ENCODE results near the gene ZBTB20. TPM values are rescaled to one million over a fixed set of nuclear protein-coding genes. Genes with fewer than 3 reads are reported as not detected.

ZBTB20 gene
- total and polyA plus RNA-seq, 9 donors: 4.3 to 160 (median 107) TPM

DNA sequence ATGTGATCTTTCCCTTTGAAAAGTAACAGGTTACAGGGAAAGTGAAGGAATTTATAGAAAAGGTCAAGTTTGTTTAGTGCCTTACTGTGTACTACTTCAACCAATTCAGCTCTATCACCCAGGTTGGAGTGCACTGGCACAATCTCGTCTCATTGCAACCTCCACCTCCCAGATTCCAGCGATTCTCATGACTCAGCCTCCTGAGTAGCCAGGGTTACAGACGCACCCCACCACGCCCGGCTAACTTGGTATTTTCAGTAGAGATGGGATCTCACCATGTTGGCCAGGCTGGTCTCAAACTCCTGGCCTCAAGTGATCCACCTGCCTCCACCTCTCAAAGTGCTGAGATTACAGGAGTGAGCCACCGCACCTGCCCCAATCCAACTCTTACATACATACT is 279.7 kb downstream of the ZBTB20 start:
- no peak overlapping the region for H3K27ac ChIP-seq

DNA sequence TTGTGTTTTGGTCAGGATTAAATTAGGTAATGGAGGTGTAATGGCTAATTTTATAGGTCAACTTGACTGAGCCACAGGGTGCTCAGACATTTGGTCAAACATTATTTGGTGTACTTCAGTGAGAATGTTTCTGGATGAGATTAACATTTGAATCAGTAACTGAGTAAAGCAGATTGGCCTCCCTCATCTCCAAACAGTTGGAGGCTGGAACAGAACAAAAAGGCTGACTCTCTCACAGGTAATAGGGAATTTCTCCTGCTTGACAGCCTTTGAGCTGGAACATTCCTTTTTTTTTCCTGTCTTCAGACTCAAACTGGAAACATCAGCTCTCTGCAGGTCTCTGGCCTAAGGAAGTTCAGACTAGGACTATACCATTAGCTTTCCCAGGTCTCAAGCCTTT is 280.7 kb downstream of the ZBTB20 start:
- no peaks in the 10 kb centered on the region for H3K9me3 ChIP-seq
- no peaks in the 10 kb centered on the region for H3K36me3 ChIP-seq
- intact Hi-C loops (cut with DNase I): no loop called here
- H3K4me1 ChIP-seq (ENCODE audit: insufficient read depth): peaks cover 7% of the 10 kb centered on the region
- TF ChIP-seq, protein P1, sequence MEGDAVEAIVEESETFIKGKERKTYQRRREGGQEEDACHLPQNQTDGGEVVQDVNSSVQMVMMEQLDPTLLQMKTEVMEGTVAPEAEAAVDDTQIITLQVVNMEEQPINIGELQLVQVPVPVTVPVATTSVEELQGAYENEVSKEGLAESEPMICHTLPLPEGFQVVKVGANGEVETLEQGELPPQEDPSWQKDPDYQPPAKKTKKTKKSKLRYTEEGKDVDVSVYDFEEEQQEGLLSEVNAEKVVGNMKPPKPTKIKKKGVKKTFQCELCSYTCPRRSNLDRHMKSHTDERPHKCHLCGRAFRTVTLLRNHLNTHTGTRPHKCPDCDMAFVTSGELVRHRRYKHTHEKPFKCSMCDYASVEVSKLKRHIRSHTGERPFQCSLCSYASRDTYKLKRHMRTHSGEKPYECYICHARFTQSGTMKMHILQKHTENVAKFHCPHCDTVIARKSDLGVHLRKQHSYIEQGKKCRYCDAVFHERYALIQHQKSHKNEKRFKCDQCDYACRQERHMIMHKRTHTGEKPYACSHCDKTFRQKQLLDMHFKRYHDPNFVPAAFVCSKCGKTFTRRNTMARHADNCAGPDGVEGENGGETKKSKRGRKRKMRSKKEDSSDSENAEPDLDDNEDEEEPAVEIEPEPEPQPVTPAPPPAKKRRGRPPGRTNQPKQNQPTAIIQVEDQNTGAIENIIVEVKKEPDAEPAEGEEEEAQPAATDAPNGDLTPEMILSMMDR (IDR thresholded peaks at IDR 0.05): no peak
- TF ChIP-seq EP300 (IDR thresholded peaks at IDR 0.05) (no peak), POLR2A (IDR thresholded peaks at IDR 0.05) (no peak)
- H3K27ac ChIP-seq: no peak overlapping the region
- no peak overlapping the region for H3K4me3 ChIP-seq
- DNase-seq: no peak
- H3K27me3 ChIP-seq: no peaks in the 10 kb centered on the region

More for the DNA sequence above, 279.7 kb downstream of the ZBTB20 start:
- intact Hi-C loops (cut with DNase I): no loop called here
- Histone ChIP-seq H3K36me3 (no peaks in the 10 kb centered on the region), H3K4me3 (no peak overlapping the region), H3K4me1 (ENCODE audit: insufficient read depth) (peaks cover 7% of the 10 kb centered on the region), H3K27me3 (no peaks in the 10 kb centered on the region), H3K9me3 (no peaks in the 10 kb centered on the region)
- 87 to 96% (median 96%) methylated on average over 6 of the region's 6 CpGs for WGBS, 3 donors
- DNase-seq: no peak
- TF ChIP-seq EP300 (IDR thresholded peaks at IDR 0.05) (no peak), POLR2A (IDR thresholded peaks at IDR 0.05) (no peak)
- TF ChIP-seq, protein P1 (IDR thresholded peaks at IDR 0.05): no peak

DNA sequence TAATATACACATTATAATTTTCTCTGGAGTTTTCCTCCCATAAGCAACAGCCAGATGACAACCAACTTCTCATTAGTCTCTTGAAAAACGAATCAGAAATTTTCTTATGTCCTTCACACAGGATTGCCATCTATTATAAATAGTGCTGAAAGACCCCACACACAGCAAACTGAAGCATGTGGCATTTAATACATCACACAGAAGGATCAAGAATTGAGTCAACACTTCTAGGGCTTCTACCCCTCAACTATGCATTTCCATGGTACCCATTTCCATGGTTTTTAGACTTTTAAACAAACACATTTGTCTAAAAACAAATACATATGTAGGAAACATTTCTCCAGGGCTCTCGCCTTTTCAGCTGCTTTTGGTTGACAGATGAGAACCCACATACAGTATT is 282.1 kb downstream of the ZBTB20 start:
- H3K27ac ChIP-seq: no peak overlapping the region
- 83 to 93% (median 93%) methylated on average over 2 of the region's 2 CpGs for WGBS, 3 donors

DNA sequence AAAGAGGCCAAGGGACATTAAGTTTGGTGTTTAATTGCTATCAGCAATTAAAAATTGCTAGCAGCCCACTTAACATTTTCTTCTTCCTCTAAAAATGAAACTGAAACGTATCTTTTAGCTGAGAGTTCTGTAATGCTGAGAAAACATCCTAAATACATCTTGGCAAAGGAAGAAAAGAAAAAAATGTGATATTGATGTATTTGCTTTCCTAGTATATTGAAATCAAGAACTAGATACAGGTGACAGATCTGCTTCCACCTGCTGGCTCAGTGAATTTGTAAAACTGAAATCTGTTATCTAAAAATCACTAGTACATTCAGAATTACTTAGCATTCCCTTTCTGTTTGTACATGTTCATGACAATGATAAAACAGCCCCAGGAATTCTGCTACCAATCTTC is 283.2 kb downstream of the ZBTB20 start:
- WGBS, 3 donors: 2 to 5% (median 2%) methylated on average over 1 of the region's 1 CpG
- Histone ChIP-seq H3K27ac (no peak overlapping the region), H3K4me3 (peak overlapping the region; percentile 1), H3K36me3 (no peaks in the 10 kb centered on the region), H3K9me3 (no peaks in the 10 kb centered on the region), H3K4me1 (ENCODE audit: insufficient read depth) (peaks cover 7% of the 10 kb centered on the region), H3K27me3 (no peaks in the 10 kb centered on the region)
- intact Hi-C loops (cut with DNase I): no loop called here
- TF ChIP-seq, protein P1 (IDR thresholded peaks at IDR 0.05): no peak
- no peak for TF ChIP-seq POLR2A (IDR thresholded peaks at IDR 0.05)
- no peak for TF ChIP-seq EP300 (IDR thresholded peaks at IDR 0.05)
- DNase-seq: no peak

More for the DNA sequence above, 282.1 kb downstream of the ZBTB20 start:
- Histone ChIP-seq H3K4me3 (no peak overlapping the region), H3K27me3 (no peaks in the 10 kb centered on the region), H3K4me1 (ENCODE audit: insufficient read depth) (peaks cover 7% of the 10 kb centered on the region), H3K36me3 (no peaks in the 10 kb centered on the region), H3K9me3 (no peaks in the 10 kb centered on the region)
- intact Hi-C loops (cut with DNase I): no loop called here
- TF ChIP-seq, protein P1 (IDR thresholded peaks at IDR 0.05): no peak
- TF ChIP-seq EP300 (IDR thresholded peaks at IDR 0.05) (no peak), POLR2A (IDR thresholded peaks at IDR 0.05) (no peak)
- DNase-seq: no peak
